ENCODE data around the gene WDFY4. TPM values are rescaled to one million over a fixed set of nuclear protein-coding genes. Genes with fewer than 3 reads are reported as not detected.

WDFY4 gene
- total and polyA plus RNA-seq, 4 donors = 0.57 to 7.1 (median 2.0) TPM

- no peaks in the 10 kb centered on the region for H3K27me3 ChIP-seq (ENCODE audit: control insufficient read depth in 4 of 4, insufficient read depth in 4 of 4, low read length in 3 of 4)
- no peak overlapping the region for H3K4me3 ChIP-seq (ENCODE audit: low read depth in 1 of 3, low read length in 3 of 3)
- H3K4me1 ChIP-seq (ENCODE audit: control insufficient read depth in 4 of 4, insufficient read depth in 4 of 4, low read length in 3 of 4) = no peaks in the 10 kb centered on the region
- no peak overlapping the region for H3K27ac ChIP-seq (ENCODE audit: low read depth in 1 of 2, low read length in 2 of 2)
- no peak for TF ChIP-seq TAF1 (conservative IDR thresholded peaks at IDR 0.05)
- TF ChIP-seq MAX (IDR thresholded peaks at IDR 0.05) = no peak
- no peak for TF ChIP-seq NR2F2 (IDR thresholded peaks at IDR 0.05)
- TF ChIP-seq YY1 (IDR thresholded peaks at IDR 0.05) = no peak
- no peak for TF ChIP-seq RAD21 (IDR thresholded peaks at IDR 0.05)
- TF ChIP-seq HNF4G (IDR thresholded peaks at IDR 0.05) = no peak
- no peak for TF ChIP-seq SP1 (IDR thresholded peaks at IDR 0.05)
- TF ChIP-seq GABPA (IDR thresholded peaks at IDR 0.05 in 1 of 2, conservative IDR thresholded peaks at IDR 0.05 in 1 of 2) = no peak
- TF ChIP-seq RXRA (IDR thresholded peaks at IDR 0.05) = no peak
- TF ChIP-seq CTCF (IDR thresholded peaks at IDR 0.05; ENCODE audit: low read depth, low read length, missing input control) = no peak
- no peak for TF ChIP-seq HNF4A (conservative IDR thresholded peaks at IDR 0.05)
- 88% methylated on average over 11 of the region's 11 CpGs for WGBS
- H3K9me3 ChIP-seq (ENCODE audit: control insufficient read depth in 4 of 4, low read length in 3 of 4) = no peaks in the 10 kb centered on the region
- DNase-seq (ENCODE audit: low spot score) = no peak
- no peak overlapping the region for H3K9ac ChIP-seq (ENCODE audit: low read depth in 1 of 2, low read length in 2 of 2)
- H3K36me3 ChIP-seq (ENCODE audit: control insufficient read depth in 4 of 4, insufficient read depth in 3 of 4, low read depth in 1 of 4, low read length in 3 of 4) = no peaks in the 10 kb centered on the region
Observed at GRCh38 chr10:48842231-48842630, 157.6 kb downstream of the WDFY4 start.

- Histone ChIP-seq H3K27ac (ENCODE audit: low read depth in 1 of 2, low read length in 2 of 2) (no peak overlapping the region), H3K36me3 (ENCODE audit: control insufficient read depth in 4 of 4, insufficient read depth in 3 of 4, low read depth in 1 of 4, low read length in 3 of 4) (no peaks in the 10 kb centered on the region), H3K4me1 (ENCODE audit: control insufficient read depth in 4 of 4, insufficient read depth in 4 of 4, low read length in 3 of 4) (no peaks in the 10 kb centered on the region), H3K9ac (ENCODE audit: low read depth in 1 of 2, low read length in 2 of 2) (no peak overlapping the region), H3K27me3 (ENCODE audit: control insufficient read depth in 4 of 4, insufficient read depth in 4 of 4, low read length in 3 of 4) (no peaks in the 10 kb centered on the region), H3K4me3 (ENCODE audit: low read depth in 1 of 3, low read length in 3 of 3) (no peak overlapping the region), H3K9me3 (ENCODE audit: control insufficient read depth in 4 of 4, low read length in 3 of 4) (no peaks in the 10 kb centered on the region)
- TF ChIP-seq FOXA2 (IDR thresholded peaks at IDR 0.05) (no peak), YY1 (IDR thresholded peaks at IDR 0.05) (no peak), TAF1 (conservative IDR thresholded peaks at IDR 0.05) (no peak), GABPA (IDR thresholded peaks at IDR 0.05 in 1 of 2, conservative IDR thresholded peaks at IDR 0.05 in 1 of 2) (no peak), MAX (IDR thresholded peaks at IDR 0.05) (no peak), HNF4G (IDR thresholded peaks at IDR 0.05) (no peak), RXRA (IDR thresholded peaks at IDR 0.05) (no peak), EGR1 (IDR thresholded peaks at IDR 0.05; ENCODE audit: low read depth in 2 of 2) (no peak), HNF4A (conservative IDR thresholded peaks at IDR 0.05) (no peak), FOXA1 (IDR thresholded peaks at IDR 0.05) (no peak), REST (IDR thresholded peaks at IDR 0.05) (no peak), JUND (IDR thresholded peaks at IDR 0.05) (no peak), NR2F2 (IDR thresholded peaks at IDR 0.05) (no peak), CTCF (IDR thresholded peaks at IDR 0.05; ENCODE audit: low read depth, low read length, missing input control) (no peak), ATF3 (IDR thresholded peaks at IDR 0.05) (no peak), RAD21 (IDR thresholded peaks at IDR 0.05) (no peak), ZBTB33 (IDR thresholded peaks at IDR 0.05) (no peak), SP1 (IDR thresholded peaks at IDR 0.05) (no peak)
- DNase-seq (ENCODE audit: low spot score) = no peak
Observed at GRCh38 chr10:48843198-48843597, 158.5 kb downstream of the WDFY4 start.

All from liver (tissue), 9 donors.